HG03103 (cell line): Measurements from ENCODE around the gene CRYBA4.
A peak's percentile ranks its signal among the peaks of the same experiment; 100 is the strongest.

Source experiments
- ATAC-seq: cut with Tn5 transposase; IDR thresholded peaks from one replicate; pipeline ENCODE4 v1.9.1; 2021; ENCODE audit warnings: low read depth; ENCODE audit not compliant: unreplicated experiment

The CRYBA4 gene

GRCh38 chr22:26621663-26622062 is at the start of gene CRYBA4:
Gene CRYBA4, plus strand, starts transcription at chr22:26621963. Its CDS starts 634 bp downstream, at chr22:26622597.
- ATAC-seq = no peak

DNA sequence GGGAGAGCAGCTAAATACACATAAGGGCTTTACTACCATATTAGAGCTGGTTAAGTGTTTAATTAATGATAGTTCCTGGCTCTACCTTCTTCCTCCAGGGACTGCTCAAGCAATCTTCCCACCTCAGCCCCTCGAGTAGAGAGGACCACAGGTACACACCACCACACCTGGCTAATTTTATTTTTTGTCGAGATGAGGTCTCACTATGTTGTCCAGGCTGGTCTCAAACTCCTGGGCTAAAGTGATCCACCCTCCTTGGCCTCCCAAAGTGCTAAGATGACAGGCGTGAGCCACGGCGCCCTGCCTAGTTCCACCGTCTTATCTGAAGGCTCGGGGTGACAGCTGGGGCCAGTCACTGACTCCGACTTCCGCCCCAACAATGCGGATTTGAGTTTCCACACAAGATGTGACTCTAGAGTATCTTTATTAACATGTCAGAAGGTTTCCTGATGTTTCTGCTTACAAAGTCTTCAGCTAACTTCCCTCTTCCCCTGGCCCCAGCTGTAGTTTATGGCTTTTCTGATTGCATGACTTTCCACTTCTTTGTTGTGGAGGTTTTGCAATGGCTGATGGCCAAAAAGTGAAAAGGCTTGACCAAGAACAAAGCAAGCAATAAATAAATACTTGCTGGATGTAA is 48.6 kb upstream of the CRYBA4 start:
- ATAC-seq = no peak

- no peak for ATAC-seq
Observed at GRCh38 chr22:26574001-26574723, 47.6 kb upstream of the CRYBA4 start.

GRCh38 chr22:26576026-26576680 is 45.6 kb upstream of the CRYBA4 start:
- no peak for ATAC-seq

DNA sequence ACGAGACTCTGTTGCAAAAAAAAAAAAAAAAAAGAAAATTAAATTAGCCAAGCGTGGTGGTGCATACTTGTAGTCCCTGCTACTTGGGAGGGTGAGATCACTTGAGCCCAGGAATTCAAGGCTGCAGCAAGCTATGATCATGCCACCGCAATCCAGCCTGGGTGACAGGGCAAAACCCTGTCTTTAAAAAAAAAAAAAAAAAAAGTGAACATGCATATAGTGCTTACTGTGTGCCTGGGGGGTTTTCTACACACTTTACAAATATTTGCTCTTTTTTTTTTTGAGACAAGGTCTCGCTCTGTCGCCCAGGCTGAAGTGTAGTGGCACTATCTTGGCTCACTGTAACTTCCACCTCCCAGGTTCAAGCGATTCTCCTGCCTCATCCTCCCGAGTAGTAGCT is 44.7 kb upstream of the CRYBA4 start:
- ATAC-seq = no peak

GRCh38 chr22:26579331-26579886 is 42.4 kb upstream of the CRYBA4 start:
- peak; percentile 61 for ATAC-seq

GRCh38 chr22:26580240-26580962 is 41.4 kb upstream of the CRYBA4 start:
- no peak for ATAC-seq

DNA sequence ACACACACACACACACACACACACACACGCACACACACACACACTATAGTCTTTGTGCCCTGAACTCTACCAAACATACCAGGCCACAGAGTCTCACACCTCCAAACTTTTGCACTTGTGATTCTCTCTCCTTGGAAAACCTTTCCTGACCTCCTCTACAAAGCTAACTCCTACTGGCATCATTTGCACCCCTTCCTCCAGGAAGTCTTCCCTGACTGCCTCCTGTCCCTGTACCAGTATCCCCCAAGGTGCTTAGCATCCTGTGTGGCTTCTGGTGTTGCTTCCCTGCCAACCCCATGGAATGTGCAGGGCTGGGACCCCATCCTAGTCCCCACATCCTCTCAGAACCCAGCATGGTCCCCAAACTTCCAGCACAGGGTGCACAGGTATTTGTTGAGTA is 40.7 kb upstream of the CRYBA4 start:
- no peak for ATAC-seq

- no peak for ATAC-seq
Observed at GRCh38 chr22:26581633-26582168, 40.1 kb upstream of the CRYBA4 start.

- no peak for ATAC-seq
Observed at GRCh38 chr22:26584010-26584409, 37.8 kb upstream of the CRYBA4 start.

GRCh38 chr22:26585104-26585790 is 36.5 kb upstream of the CRYBA4 start:
- ATAC-seq = no peak

DNA sequence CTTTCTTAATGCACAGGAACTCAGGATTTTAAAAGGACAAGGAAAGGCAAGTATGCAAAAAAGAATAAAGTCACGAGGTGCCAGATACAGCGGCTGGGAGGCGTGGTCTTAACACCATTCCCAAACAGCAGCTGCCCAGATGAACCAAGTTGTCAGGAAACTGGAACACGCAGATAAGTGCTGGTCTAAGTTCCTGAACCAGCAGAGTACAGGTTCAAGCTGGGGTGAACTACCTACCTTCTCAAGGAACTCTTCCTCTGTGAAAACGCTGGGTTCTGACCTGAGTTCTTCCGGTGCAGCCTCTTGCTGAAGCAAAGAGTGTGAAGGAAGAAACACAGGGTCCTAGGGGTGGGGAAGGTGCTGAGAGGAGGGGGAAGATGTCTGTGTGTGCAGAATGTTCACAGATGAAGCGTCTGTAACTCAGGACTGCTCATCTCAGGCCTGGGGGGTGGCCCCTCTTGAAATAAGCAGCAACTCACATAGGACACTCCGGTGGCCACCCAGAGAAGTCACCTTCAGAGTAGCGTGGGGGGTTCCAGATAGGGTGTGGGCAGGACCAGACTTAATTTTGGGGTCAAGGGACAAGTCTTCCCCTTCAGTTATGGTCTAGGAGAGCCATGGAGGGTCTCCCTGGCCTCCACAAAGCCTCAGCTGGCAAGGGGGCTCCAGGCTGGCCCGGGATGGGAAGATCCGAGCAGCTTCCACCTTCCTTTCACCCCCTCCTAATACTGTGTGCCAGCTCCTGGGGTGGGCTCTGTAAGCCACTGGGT is 35.0 kb upstream of the CRYBA4 start:
- ATAC-seq = no peak

- no peak for ATAC-seq
Observed at GRCh38 chr22:26587991-26588613, 33.7 kb upstream of the CRYBA4 start.

GRCh38 chr22:26588729-26589366 is 32.9 kb upstream of the CRYBA4 start:
- ATAC-seq = no peak

GRCh38 chr22:26589367-26589844 is 32.4 kb upstream of the CRYBA4 start:
- ATAC-seq = peak; percentile 2

GRCh38 chr22:26589845-26590736 is 31.7 kb upstream of the CRYBA4 start, which contains the start of gene TPST2:
Gene TPST2, minus strand, starts transcription at chr22:26590132. Its CDS starts 48,502 bp downstream, at chr22:26541630.
- ATAC-seq = peak; percentile 69

DNA sequence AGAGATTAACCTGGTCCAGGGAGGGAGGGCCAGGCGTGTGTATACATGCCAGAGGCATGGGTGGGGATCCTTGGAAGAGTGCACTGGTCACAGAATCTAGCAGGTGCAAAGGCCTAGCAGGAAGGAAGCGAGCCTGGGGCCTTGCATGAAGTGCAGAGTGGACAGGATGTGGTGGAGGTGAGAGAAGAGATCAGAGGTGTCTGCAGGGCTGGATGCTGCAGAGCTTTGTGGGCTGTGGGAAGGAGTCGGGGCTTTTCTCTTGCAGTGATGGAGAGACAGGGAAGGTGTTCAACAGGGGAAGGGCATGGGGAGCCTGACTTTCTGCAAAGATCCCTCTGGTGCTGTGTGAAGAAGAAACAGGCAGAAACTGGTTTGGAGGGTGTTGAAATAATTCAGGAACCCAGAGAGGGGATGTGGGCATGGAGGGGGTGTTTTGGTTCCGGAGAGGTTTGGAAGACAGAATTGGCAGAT is 29.3 kb upstream of the CRYBA4 start:
- ATAC-seq = no peak
